B cell (primary cell): ENCODE results near the gene OSBP2. TPM values are rescaled to one million over a fixed set of nuclear protein-coding genes. Genes with fewer than 3 reads are reported as not detected.

Experiments used
- ATAC-seq: fragments of 200-7000 bp; cut with Tn5 transposase; one replicate; pipeline ENCODE4 v1.10.0; 2021; ENCODE audit warnings: low read depth, mild to moderate bottlenecking, moderate number of reproducible peaks, moderate library complexity
- CTCF ChIA-PET: fragments of 350-600 bp; sonication (Branson Sonifier 250); formaldehyde crosslinking; loops from one replicate; lab custom pipeline; 2021; ENCODE audit warnings: antibody characterized with exemption, inconsistent platforms; lab: Charles Lee
- POLR2A ChIA-PET: fragments of 350-600 bp; sonication (Branson Sonifier 250); formaldehyde crosslinking; loops from one replicate; lab custom pipeline; 2021; ENCODE audit warnings: antibody characterized with exemption; lab: Charles Lee
- DNase-seq: peaks from one replicate; pipeline ENCODE4 v3.0.0; 2013
- H2AFZ ChIP-seq: 2 replicates; pipeline ENCODE4 v1.6.1; 2012; ENCODE audit warnings: mild to moderate bottlenecking, low read depth, low read length; ENCODE audit not compliant: insufficient read depth, poor library complexity, severe bottlenecking
- H3K27ac ChIP-seq, 2 donors: 1 replicate in 1 of 2; 2 replicates in 1 of 2; pipeline ENCODE4 v1.5.1; 2012 to 2013; ENCODE audit warnings: low read length in 2 of 2, mild to moderate bottlenecking in 2 of 2, moderate library complexity in 1 of 2
- H3K27me3 ChIP-seq, 4 experiments: fragments of 200-600 bp in 1 of 4; sonication (generic) in 1 of 4; replicated peaks in 1 of 4; 1 replicate in 2 of 4; 2 replicates in 2 of 4; pipeline versions ENCODE4 v1.6.1 to v1.7.0; 2013 to 2016; ENCODE audit warnings: low read length in 3 of 4, mild to moderate bottlenecking in 2 of 4, mixed read lengths in 1 of 4, moderate library complexity in 1 of 4; ENCODE audit not compliant: insufficient read depth in 4 of 4, control insufficient read depth in 3 of 4; ENCODE audit errors: control extremely low read depth in 1 of 4
- H3K36me3 ChIP-seq, 2 experiments: replicated peaks in 1 of 2; 1 replicate in 1 of 2; 2 replicates in 1 of 2; pipeline versions ENCODE4 v1.6.1 to v1.7.1; 2013; ENCODE audit warnings: low read length in 1 of 2; ENCODE audit not compliant: insufficient read depth in 2 of 2, control insufficient read depth in 1 of 2; ENCODE audit errors: control extremely low read depth in 1 of 2, extremely low read depth in 1 of 2
- H3K4me1 ChIP-seq, 2 donors: fragments of 200-600 bp in 1 of 2; sonication (generic) in 1 of 2; 1 replicate in 1 of 2; 2 replicates in 1 of 2; pipeline versions ENCODE4 v1.5.1 to v1.6.1; 2013 to 2017; ENCODE audit warnings: low read length in 2 of 2; ENCODE audit not compliant: control insufficient read depth in 2 of 2, insufficient read depth in 2 of 2
- H3K4me2 ChIP-seq: replicated peaks from 2 replicates; pipeline ENCODE3; 2012; ENCODE audit warnings: mild to moderate bottlenecking, low read depth, low read length; ENCODE audit not compliant: poor library complexity, severe bottlenecking
- H3K4me3 ChIP-seq, 5 experiments: fragments of 200-600 bp in 1 of 5; sonication (generic) in 1 of 5; 1 replicate in 3 of 5; 2 replicates in 2 of 5; pipeline versions ENCODE4 v1.5.1 to v1.7.0; 2011 to 2016; ENCODE audit warnings: low read length in 4 of 5, mild to moderate bottlenecking in 4 of 5, low read depth in 2 of 5, control low read depth in 1 of 5, moderate library complexity in 1 of 5; ENCODE audit not compliant: insufficient read depth in 1 of 5; ENCODE audit errors: control extremely low read depth in 1 of 5, extremely low read depth in 1 of 5
- H3K79me2 ChIP-seq: fragments of 200-600 bp; sonication (generic); one replicate; pipeline ENCODE4 v1.6.0; 2016; ENCODE audit warnings: low read length; ENCODE audit not compliant: control insufficient read depth, insufficient read depth
- H3K9ac ChIP-seq: fragments of 200-600 bp; sonication (generic); 2 replicates; pipeline ENCODE4 v1.6.1; 2017; ENCODE audit warnings: mild to moderate bottlenecking, low read length, moderate library complexity
- H3K9me3 ChIP-seq, 3 donors: one replicate each; pipeline versions ENCODE4 v1.6.1 to v1.7.1; 2013; ENCODE audit warnings: low read length in 2 of 3; ENCODE audit not compliant: control insufficient read depth in 2 of 3, insufficient read depth in 1 of 3; ENCODE audit errors: control extremely low read depth in 1 of 3
- H4K20me1 ChIP-seq: 2 replicates; pipeline ENCODE4 v1.6.0; 2012; ENCODE audit warnings: mild to moderate bottlenecking, low read length; ENCODE audit not compliant: insufficient read depth, control insufficient read depth, poor library complexity, severe bottlenecking
- H3K27ac Mint-ChIP-seq: one replicate; pipeline ENCODE4 v1.8.0; 2021; ENCODE audit warnings: mixed read lengths
- H3K27me3 Mint-ChIP-seq: one replicate; pipeline ENCODE4 v1.8.0; 2021; ENCODE audit warnings: mixed read lengths
- H3K4me1 Mint-ChIP-seq: one replicate; pipeline ENCODE4 v1.8.0; 2021; ENCODE audit warnings: mixed read lengths
- H3K4me3 Mint-ChIP-seq: one replicate; pipeline ENCODE4 v1.8.0; 2021; ENCODE audit warnings: mixed read lengths
- H3K9me3 Mint-ChIP-seq: one replicate; pipeline ENCODE4 v1.8.0; 2022; ENCODE audit warnings: mixed read lengths; ENCODE audit not compliant: insufficient read depth
- EZH2 ChIP-seq: IDR thresholded peaks from 2 replicates; pipeline ENCODE4 v1.6.1; 2012; ENCODE audit warnings: borderline replicate concordance, low read depth, mild to moderate bottlenecking, moderate library complexity, low read length; ENCODE audit not compliant: insufficient read depth, poor library complexity, severe bottlenecking
- WGBS: methylation state at CpG from one replicate; pipeline ENCODE4 v1.1.5; 2013; ENCODE audit warnings: missing lambda C conversion rate; ENCODE audit not compliant: insufficient coverage; 5-methylcytosine and 5-hydroxymethylcytosine counted together
- intact Hi-C: fragments of 100-400 bp; cut with micrococcal nuclease; formaldehyde crosslinking; loops from one replicate; pipeline ENCODE4 v1.10.0; 2022
- polyA plus RNA-seq: library from polyadenylated mRNA; depleted of rRNA; stranded (reverse); fragments of >200 nt; gene quantifications from 2 replicates; pipeline ENCODE4 v1.2.3, GENCODE V29; 2012
- total RNA-seq, 2 donors: library from RNA; stranded (reverse); fragments of 120-200 nt in 1 of 2; gene quantifications; 1 replicate in 1 of 2; 2 replicates in 1 of 2; pipeline versions ENCODE4 v1.2.3 to v1.2.4, GENCODE V29; 2013 to 2022
- TF ChIP-seq, protein P1 (sequence below): fragments of 200-600 bp; IDR thresholded peaks from one replicate; pipeline ENCODE4 v1.8.0; 2022; ENCODE audit warnings: antibody characterized with exemption, mild to moderate bottlenecking

The OSBP2 gene
- total and polyA plus RNA-seq, 2 donors (not counting 1 experiment from before 2014, with no cell fraction given): 0.10 to 1.0 TPM

DNA sequence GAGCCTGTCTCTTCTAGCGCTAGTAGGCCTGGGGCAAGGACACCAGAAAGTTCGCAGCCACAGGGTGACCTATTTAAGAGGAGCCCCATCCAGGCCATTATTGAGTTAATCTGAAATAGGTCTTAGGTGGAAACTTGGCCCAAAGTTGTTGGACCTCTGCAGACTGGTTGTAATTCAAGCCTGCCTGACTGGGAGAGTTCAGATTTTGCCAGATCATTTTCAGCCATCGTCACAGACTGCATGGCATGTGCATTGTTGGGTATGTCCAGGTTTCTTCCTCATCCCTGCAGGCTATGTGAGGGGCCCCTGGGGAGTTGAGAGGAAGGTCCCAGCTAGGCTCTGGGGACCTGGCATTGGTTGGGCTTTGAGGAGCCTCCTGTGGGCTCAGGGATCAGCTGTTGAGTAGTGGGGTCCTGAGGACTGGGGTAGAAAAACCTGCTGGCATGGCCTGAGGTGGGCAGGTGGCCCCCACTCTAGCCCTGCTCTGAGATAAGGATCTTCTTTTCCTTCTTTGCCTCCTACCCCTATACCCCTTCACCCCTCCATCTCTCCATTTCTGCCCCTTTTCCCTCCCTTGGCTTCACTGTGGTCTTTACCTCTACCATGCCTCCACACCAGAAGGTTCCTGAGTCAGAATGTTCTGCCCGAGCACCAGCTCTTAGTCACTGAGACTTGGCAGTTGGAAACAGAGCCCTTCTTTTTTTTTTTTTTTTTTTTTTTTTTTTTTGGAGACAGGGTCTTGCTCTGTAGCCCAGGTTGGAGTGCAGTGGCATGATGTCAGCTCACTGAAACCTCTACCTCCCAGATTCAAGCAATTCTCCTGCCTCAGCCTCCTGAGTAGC is 161.2 kb downstream of the OSBP2 start:
- Histone ChIP-seq H4K20me1 (no peaks in the 10 kb centered on the region), H3K9me3 (peaks cover 0 to 9% (median 0%) of the 10 kb centered on the region in 3 donors), H3K79me2 (no peaks in the 10 kb centered on the region), H3K4me1 (no peaks in the 10 kb centered on the region), H3K36me3 (no peaks in the 10 kb centered on the region), H3K4me2 (no peak overlapping the region), H3K9ac (no peak overlapping the region), H3K27ac (no peak overlapping the region), H2AFZ (no peak overlapping the region), H3K4me3 (no peak overlapping the region), H3K27me3 (no peaks in the 10 kb centered on the region)
- DNase-seq (no peak), ATAC-seq (no peak)
- H3K9me3 Mint-ChIP-seq: peaks cover 5% of the 10 kb centered on the region
- POLR2A ChIA-PET: no interaction called here
- H3K27ac Mint-ChIP-seq: no peak overlapping the region
- peaks cover 15% of the 10 kb centered on the region for H3K27me3 Mint-ChIP-seq
- 96% methylated on average over 3 of the region's 4 CpGs for WGBS
- intact Hi-C loops: no loop called here
- no peaks in the 10 kb centered on the region for H3K4me1 Mint-ChIP-seq
- CTCF ChIA-PET: no interaction called here
- TF ChIP-seq, protein P1, sequence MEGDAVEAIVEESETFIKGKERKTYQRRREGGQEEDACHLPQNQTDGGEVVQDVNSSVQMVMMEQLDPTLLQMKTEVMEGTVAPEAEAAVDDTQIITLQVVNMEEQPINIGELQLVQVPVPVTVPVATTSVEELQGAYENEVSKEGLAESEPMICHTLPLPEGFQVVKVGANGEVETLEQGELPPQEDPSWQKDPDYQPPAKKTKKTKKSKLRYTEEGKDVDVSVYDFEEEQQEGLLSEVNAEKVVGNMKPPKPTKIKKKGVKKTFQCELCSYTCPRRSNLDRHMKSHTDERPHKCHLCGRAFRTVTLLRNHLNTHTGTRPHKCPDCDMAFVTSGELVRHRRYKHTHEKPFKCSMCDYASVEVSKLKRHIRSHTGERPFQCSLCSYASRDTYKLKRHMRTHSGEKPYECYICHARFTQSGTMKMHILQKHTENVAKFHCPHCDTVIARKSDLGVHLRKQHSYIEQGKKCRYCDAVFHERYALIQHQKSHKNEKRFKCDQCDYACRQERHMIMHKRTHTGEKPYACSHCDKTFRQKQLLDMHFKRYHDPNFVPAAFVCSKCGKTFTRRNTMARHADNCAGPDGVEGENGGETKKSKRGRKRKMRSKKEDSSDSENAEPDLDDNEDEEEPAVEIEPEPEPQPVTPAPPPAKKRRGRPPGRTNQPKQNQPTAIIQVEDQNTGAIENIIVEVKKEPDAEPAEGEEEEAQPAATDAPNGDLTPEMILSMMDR: no peak
- TF ChIP-seq EZH2: no peak
- H3K4me3 Mint-ChIP-seq: no peak overlapping the region

GRCh38 chr22:30856741-30857502 is 162.2 kb downstream of the OSBP2 start:
- Mint-ChIP-seq H3K4me3 (no peak overlapping the region), H3K27ac (no peak overlapping the region), H3K27me3 (peaks cover 16% of the 10 kb centered on the region), H3K4me1 (no peaks in the 10 kb centered on the region), H3K9me3 (peaks cover 5% of the 10 kb centered on the region)
- Histone ChIP-seq H3K4me1 (no peaks in the 10 kb centered on the region), H3K9ac (no peak overlapping the region), H3K79me2 (no peaks in the 10 kb centered on the region), H2AFZ (no peak overlapping the region), H3K27ac (no peak overlapping the region), H3K9me3 (peaks cover 0 to 9% (median 0%) of the 10 kb centered on the region in 3 donors), H3K4me2 (no peak overlapping the region), H3K4me3 (no peak overlapping the region), H3K27me3 (no peaks in the 10 kb centered on the region), H3K36me3 (no peaks in the 10 kb centered on the region), H4K20me1 (no peaks in the 10 kb centered on the region)
- no peak for TF ChIP-seq EZH2
- TF ChIP-seq, protein P1: no peak
- ATAC-seq (no peak), DNase-seq (no peak)
- intact Hi-C loops: no loop called here
- ChIA-PET POLR2A (no interaction called here), CTCF (no interaction called here)
- WGBS: 92% methylated on average over 14 of the region's 14 CpGs
